ENCODE data around the gene ZNF684. TPM values are rescaled to one million over a fixed set of nuclear protein-coding genes. Genes with fewer than 3 reads are reported as not detected.

ZNF684 gene
- total and polyA plus RNA-seq, 9 of the 15 experiments (the other 6 are each of a cell fraction or from before 2014, with no cell fraction given): 4.8 to 8.8 (median 5.5) TPM

DNA sequence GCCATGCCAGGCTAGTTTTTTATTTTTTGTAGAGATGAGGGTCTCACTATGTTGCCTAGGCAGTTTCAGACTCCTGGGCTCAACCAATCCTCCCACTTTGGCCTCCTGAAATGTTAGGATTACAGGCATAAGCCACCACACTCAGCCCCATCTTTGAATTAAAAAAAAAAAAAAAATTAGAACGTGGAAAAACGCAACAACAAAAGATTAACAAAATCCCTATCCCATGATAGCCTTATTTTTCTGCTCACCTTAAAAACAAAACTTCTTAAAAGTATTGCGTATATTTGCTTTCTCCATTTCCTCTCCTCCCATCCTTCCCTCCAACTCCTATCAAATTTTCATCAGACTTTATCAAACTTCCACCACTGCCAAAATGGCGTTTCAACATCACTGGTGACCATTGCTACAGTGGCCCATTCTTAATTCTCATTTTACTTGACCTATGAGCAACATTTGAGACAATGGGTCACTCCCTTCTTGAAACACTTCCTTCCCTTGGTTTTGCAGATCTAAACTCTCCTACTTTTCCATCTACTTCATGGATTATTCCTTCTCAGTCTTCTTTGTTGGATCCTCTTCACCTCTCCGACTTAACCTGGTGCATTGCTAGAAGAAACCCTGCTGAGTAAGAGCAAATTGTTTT, 579 bp upstream of the ZNF684 start (continued):
- no peak for TF ChIP-seq ERF (CRISPR knock-in tag; IDR thresholded peaks at IDR 0.05)
- TF ChIP-seq, protein P1, sequence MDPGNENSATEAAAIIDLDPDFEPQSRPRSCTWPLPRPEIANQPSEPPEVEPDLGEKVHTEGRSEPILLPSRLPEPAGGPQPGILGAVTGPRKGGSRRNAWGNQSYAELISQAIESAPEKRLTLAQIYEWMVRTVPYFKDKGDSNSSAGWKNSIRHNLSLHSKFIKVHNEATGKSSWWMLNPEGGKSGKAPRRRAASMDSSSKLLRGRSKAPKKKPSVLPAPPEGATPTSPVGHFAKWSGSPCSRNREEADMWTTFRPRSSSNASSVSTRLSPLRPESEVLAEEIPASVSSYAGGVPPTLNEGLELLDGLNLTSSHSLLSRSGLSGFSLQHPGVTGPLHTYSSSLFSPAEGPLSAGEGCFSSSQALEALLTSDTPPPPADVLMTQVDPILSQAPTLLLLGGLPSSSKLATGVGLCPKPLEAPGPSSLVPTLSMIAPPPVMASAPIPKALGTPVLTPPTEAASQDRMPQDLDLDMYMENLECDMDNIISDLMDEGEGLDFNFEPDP (CRISPR knock-in tag; IDR thresholded peaks at IDR 0.05): no peak
- no peak for TF ChIP-seq GABPB1 (CRISPR knock-in tag; IDR thresholded peaks at IDR 0.05)
- TF ChIP-seq CBX3 (IDR thresholded peaks at IDR 0.05; ENCODE audit: borderline replicate concordance in 1 of 2, low read length in 2 of 2): no peak
- TF ChIP-seq, protein P2, sequence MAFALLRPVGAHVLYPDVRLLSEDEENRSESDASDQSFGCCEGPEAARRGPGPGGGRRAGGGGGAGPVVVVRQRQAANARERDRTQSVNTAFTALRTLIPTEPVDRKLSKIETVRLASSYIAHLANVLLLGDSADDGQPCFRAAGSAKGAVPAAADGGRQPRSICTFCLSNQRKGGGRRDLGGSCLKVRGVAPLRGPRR (CRISPR knock-in tag; IDR thresholded peaks at IDR 0.05): no peak
- TF ChIP-seq, protein P3, sequence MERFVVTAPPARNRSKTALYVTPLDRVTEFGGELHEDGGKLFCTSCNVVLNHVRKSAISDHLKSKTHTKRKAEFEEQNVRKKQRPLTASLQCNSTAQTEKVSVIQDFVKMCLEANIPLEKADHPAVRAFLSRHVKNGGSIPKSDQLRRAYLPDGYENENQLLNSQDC (CRISPR knock-in tag; IDR thresholded peaks at IDR 0.05): 0 out of 2 replicates have a peak, but pooled peaks have one; percentile 4
- TF ChIP-seq TEAD4 (IDR thresholded peaks at IDR 0.05; ENCODE audit: low read length): 0 out of 2 replicates have a peak, but pooled peaks have one; percentile 0
- no peak for TF ChIP-seq TEAD4 (CRISPR knock-in tag; IDR thresholded peaks at IDR 0.05; ENCODE audit: borderline replicate concordance)
- TF ChIP-seq, protein P4, sequence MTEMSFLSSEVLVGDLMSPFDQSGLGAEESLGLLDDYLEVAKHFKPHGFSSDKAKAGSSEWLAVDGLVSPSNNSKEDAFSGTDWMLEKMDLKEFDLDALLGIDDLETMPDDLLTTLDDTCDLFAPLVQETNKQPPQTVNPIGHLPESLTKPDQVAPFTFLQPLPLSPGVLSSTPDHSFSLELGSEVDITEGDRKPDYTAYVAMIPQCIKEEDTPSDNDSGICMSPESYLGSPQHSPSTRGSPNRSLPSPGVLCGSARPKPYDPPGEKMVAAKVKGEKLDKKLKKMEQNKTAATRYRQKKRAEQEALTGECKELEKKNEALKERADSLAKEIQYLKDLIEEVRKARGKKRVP (CRISPR knock-in tag; IDR thresholded peaks at IDR 0.05): no peak
- TF ChIP-seq BRD4 (IDR thresholded peaks at IDR 0.05): no peak
- TF ChIP-seq, protein P5, sequence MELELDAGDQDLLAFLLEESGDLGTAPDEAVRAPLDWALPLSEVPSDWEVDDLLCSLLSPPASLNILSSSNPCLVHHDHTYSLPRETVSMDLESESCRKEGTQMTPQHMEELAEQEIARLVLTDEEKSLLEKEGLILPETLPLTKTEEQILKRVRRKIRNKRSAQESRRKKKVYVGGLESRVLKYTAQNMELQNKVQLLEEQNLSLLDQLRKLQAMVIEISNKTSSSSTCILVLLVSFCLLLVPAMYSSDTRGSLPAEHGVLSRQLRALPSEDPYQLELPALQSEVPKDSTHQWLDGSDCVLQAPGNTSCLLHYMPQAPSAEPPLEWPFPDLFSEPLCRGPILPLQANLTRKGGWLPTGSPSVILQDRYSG (tag; conservative IDR thresholded peaks at IDR 0.05; ENCODE audit: low read depth): no peak
- no peak; the same call in 1 of the 2 replicates for TF ChIP-seq DIDO1 (tag; IDR thresholded peaks at IDR 0.05; ENCODE audit: low read depth)
- 0 out of 2 replicates have a peak, but pooled peaks have one; percentile 20 for TF ChIP-seq DNMT1 (IDR thresholded peaks at IDR 0.05)
- no peak for TF ChIP-seq HNRNPLL (IDR thresholded peaks at IDR 0.05; ENCODE audit: low read depth, low read length, poor library complexity, severe bottlenecking)
- TF ChIP-seq HDAC2 (IDR thresholded peaks at IDR 0.05): no peak; the same call in 1 of the 2 replicates
- TF ChIP-seq LARP7 (IDR thresholded peaks at IDR 0.05): no peak
- no peak for TF ChIP-seq SIX5 (IDR thresholded peaks at IDR 0.05; ENCODE audit: borderline replicate concordance in 1 of 2, insufficient read depth in 1 of 2, low read depth in 1 of 2, low read length in 2 of 2)
- TF ChIP-seq, protein P6, sequence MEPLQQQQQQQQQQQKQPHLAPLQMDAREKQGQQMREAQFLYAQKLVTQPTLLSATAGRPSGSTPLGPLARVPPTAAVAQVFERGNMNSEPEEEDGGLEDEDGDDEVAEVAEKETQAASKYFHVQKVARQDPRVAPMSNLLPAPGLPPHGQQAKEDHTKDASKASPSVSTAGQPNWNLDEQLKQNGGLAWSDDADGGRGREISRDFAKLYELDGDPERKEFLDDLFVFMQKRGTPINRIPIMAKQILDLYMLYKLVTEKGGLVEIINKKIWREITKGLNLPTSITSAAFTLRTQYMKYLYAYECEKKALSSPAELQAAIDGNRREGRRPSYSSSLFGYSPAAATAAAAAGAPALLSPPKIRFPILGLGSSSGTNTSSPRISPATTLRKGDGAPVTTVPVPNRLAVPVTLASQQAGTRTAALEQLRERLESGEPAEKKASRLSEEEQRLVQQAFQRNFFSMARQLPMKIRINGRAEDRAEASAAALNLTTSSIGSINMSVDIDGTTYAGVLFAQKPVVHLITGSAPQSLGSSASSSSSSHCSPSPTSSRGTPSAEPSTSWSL (CRISPR knock-in tag; IDR thresholded peaks at IDR 0.05; ENCODE audit: borderline replicate concordance): no peak
- TF ChIP-seq, protein P7, sequence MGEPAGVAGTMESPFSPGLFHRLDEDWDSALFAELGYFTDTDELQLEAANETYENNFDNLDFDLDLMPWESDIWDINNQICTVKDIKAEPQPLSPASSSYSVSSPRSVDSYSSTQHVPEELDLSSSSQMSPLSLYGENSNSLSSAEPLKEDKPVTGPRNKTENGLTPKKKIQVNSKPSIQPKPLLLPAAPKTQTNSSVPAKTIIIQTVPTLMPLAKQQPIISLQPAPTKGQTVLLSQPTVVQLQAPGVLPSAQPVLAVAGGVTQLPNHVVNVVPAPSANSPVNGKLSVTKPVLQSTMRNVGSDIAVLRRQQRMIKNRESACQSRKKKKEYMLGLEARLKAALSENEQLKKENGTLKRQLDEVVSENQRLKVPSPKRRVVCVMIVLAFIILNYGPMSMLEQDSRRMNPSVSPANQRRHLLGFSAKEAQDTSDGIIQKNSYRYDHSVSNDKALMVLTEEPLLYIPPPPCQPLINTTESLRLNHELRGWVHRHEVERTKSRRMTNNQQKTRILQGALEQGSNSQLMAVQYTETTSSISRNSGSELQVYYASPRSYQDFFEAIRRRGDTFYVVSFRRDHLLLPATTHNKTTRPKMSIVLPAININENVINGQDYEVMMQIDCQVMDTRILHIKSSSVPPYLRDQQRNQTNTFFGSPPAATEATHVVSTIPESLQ (CRISPR knock-in tag; IDR thresholded peaks at IDR 0.05): no peak

All from K562 (cell line).